Caco-2 (cell line): ENCODE data around the gene BRS3. TPM values are rescaled to one million over a fixed set of nuclear protein-coding genes. Genes with fewer than 3 reads are reported as not detected.

Experiments used
- BruUV-seq: library from RNA; stranded (reverse); fragments of 400-500 nt; replicated peaks from 2 replicates; lab custom pipeline; 2021; lab: Mats Ljungman, UMichigan
- CTCF ChIA-PET: fragments of 300-600 bp; sonication (Branson Sonifier 250); formaldehyde crosslinking; loops from one replicate; lab custom pipeline; 2022; ENCODE audit warnings: antibody characterized with exemption; lab: Charles Lee
- POLR2A ChIA-PET: fragments of 300-600 bp; sonication (Branson Sonifier 250); formaldehyde crosslinking; loops from one replicate; lab custom pipeline; 2022; ENCODE audit warnings: antibody characterized with exemption; lab: Charles Lee
- DNase-seq, 2 experiments: peaks; one replicate each; pipeline versions ENCODE4 v3.0.0 to v3.0.0-alpha.2; 2020 to 2022
- H3K27me3 ChIP-seq: replicated peaks from 2 replicates; pipeline ENCODE4 v1.6.0; 2011; ENCODE audit warnings: low read length; ENCODE audit not compliant: control insufficient read depth, insufficient read depth
- H3K36me3 ChIP-seq: 2 replicates; pipeline ENCODE4 v1.5.1; 2011; ENCODE audit warnings: low read length; ENCODE audit not compliant: control insufficient read depth, insufficient read depth
- H3K4me1 ChIP-seq: fragments of 250-450 bp; sonication (Bioruptor Pico); 2 replicates; pipeline ENCODE4 v1.5.1; 2020; ENCODE audit warnings: mild to moderate bottlenecking
- H3K4me3 ChIP-seq: 2 replicates; pipeline ENCODE4 v1.5.1; 2011; ENCODE audit warnings: low read depth, mild to moderate bottlenecking, control low read depth, low read length
- H3K9me3 ChIP-seq: fragments of 250-450 bp; sonication (Bioruptor Pico); 2 replicates; pipeline ENCODE4 v1.5.1; 2020; ENCODE audit warnings: mild to moderate bottlenecking, moderate library complexity
- H3K27ac Mint-ChIP-seq: one replicate; pipeline ENCODE4 v1.8.0; 2022; ENCODE audit warnings: mixed read lengths; ENCODE audit not compliant: unreplicated experiment
- H3K27me3 Mint-ChIP-seq: one replicate; pipeline ENCODE4 v1.8.0; 2022; ENCODE audit warnings: mixed read lengths; ENCODE audit not compliant: insufficient read depth, unreplicated experiment
- H3K36me3 Mint-ChIP-seq: one replicate; pipeline ENCODE4 v1.8.0; 2022; ENCODE audit warnings: mild to moderate bottlenecking, mixed read lengths; ENCODE audit not compliant: insufficient read depth, unreplicated experiment
- H3K4me1 Mint-ChIP-seq: one replicate; pipeline ENCODE4 v1.8.0; 2022; ENCODE audit warnings: low read depth, mixed read lengths; ENCODE audit not compliant: unreplicated experiment
- H3K4me3 Mint-ChIP-seq: one replicate; pipeline ENCODE4 v1.8.0; 2022; ENCODE audit warnings: mild to moderate bottlenecking, moderate library complexity, mixed read lengths; ENCODE audit not compliant: unreplicated experiment
- H3K9me3 Mint-ChIP-seq: one replicate; pipeline ENCODE4 v1.8.0; 2022; ENCODE audit warnings: mixed read lengths; ENCODE audit not compliant: unreplicated experiment
- intact Hi-C: fragments of 100-400 bp; cut with micrococcal nuclease; formaldehyde crosslinking; loops from one replicate; pipeline ENCODE4 v1.10.0; 2022; ENCODE audit not compliant: unreplicated experiment
- total RNA-seq: library from RNA; stranded (reverse); gene quantifications from 2 replicates; pipeline ENCODE4 v1.2.3, GENCODE V29; 2022
- TF ChIP-seq, protein P1 (sequence below), 2 experiments: fragments of 200-600 bp in 1 of 2; IDR thresholded peaks; 1 replicate in 1 of 2; 2 replicates in 1 of 2; pipeline versions ENCODE4 v1.5.1 to v1.8.0; 2011 to 2022; ENCODE audit warnings: antibody characterized with exemption in 1 of 2, control low read depth in 1 of 2, inconsistent platforms in 1 of 2, low read depth in 1 of 2, low read length in 1 of 2, mild to moderate bottlenecking in 1 of 2, moderate library complexity in 1 of 2; ENCODE audit not compliant: insufficient read depth in 1 of 2, severe bottlenecking in 1 of 2, unreplicated experiment in 1 of 2

BRS3 gene
- total RNA-seq, 1 experiment from 2014 or later: not detected

DNA sequence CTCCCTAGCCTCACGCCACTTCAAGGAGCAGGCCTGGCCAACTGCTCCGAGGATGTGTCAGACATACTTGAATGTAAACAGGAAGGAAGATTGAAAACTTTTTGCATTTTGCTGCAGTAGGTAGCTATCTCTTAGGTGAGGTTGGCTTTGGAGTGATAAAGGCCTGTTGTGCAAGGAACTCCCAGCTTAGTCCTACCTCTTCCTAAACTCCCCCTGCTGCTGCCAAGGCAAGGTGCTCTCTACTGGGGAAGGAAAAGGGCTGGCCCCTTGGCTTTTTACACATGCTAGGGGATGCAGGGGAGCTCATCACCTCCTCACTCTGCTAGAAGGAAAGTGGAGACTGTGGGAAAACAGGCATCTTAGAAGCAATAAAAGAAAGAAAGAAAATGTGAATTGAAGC is 10.7 kb upstream of the BRS3 start:
- Histone ChIP-seq H3K4me3 (no peak overlapping the region), H3K27me3 (no peaks in the 10 kb centered on the region), H3K9me3 (no peaks in the 10 kb centered on the region), H3K36me3 (no peaks in the 10 kb centered on the region), H3K4me1 (no peaks in the 10 kb centered on the region)
- BruUV-seq: no TSS peak
- intact Hi-C loops: no loop called here
- no peak overlapping the region for H3K4me3 Mint-ChIP-seq
- H3K27me3 Mint-ChIP-seq: no peaks in the 10 kb centered on the region
- H3K4me1 Mint-ChIP-seq: no peaks in the 10 kb centered on the region
- ChIA-PET CTCF (interaction anchor here (0.6 to 0.9 kb wide), 3 partner anchors 41 to 79 kb away, joined by 3 to 8 read pairs (median 4); partner anchors contain the start of gene VGLL1), POLR2A (no interaction called here)
- no peaks in the 10 kb centered on the region for H3K9me3 Mint-ChIP-seq
- TF ChIP-seq, protein P1, sequence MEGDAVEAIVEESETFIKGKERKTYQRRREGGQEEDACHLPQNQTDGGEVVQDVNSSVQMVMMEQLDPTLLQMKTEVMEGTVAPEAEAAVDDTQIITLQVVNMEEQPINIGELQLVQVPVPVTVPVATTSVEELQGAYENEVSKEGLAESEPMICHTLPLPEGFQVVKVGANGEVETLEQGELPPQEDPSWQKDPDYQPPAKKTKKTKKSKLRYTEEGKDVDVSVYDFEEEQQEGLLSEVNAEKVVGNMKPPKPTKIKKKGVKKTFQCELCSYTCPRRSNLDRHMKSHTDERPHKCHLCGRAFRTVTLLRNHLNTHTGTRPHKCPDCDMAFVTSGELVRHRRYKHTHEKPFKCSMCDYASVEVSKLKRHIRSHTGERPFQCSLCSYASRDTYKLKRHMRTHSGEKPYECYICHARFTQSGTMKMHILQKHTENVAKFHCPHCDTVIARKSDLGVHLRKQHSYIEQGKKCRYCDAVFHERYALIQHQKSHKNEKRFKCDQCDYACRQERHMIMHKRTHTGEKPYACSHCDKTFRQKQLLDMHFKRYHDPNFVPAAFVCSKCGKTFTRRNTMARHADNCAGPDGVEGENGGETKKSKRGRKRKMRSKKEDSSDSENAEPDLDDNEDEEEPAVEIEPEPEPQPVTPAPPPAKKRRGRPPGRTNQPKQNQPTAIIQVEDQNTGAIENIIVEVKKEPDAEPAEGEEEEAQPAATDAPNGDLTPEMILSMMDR (IDR thresholded peaks at IDR 0.05; ENCODE audit: insufficient read depth in 1 of 2, low read depth in 1 of 2, low read length in 1 of 2, severe bottlenecking in 1 of 2, unreplicated experiment in 1 of 2): peak in 1 of 2 experiments; percentile 27
- peak in 1 of 2 experiments; percentile 10 for DNase-seq
- no peak overlapping the region for H3K27ac Mint-ChIP-seq
- H3K36me3 Mint-ChIP-seq: no peaks in the 10 kb centered on the region

DNA sequence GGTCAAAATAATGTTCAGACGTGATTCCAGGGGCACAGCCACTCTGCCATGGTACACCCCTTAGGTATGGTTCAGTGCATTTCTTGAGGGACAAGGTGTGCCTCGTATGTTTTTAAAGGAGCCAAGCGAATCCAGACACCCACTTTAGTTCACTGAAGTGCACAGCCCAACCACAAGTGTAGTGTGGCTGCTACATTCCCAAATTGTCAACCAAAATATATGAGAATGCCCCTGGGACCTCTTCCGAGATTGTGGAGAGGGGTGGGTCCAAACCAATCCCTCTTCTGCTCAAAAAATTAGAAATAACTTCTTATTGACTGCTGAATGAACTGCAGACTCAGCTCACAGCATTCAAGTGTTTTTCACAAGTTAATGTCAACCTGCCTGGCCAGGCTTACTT is 7.4 kb upstream of the BRS3 start:
- TF ChIP-seq, protein P1 (IDR thresholded peaks at IDR 0.05; ENCODE audit: insufficient read depth in 1 of 2, low read depth in 1 of 2, low read length in 1 of 2, severe bottlenecking in 1 of 2, unreplicated experiment in 1 of 2): no peak
- POLR2A ChIA-PET: no interaction called here
- Histone ChIP-seq H3K36me3 (no peaks in the 10 kb centered on the region), H3K9me3 (no peaks in the 10 kb centered on the region), H3K4me1 (no peaks in the 10 kb centered on the region), H3K27me3 (no peaks in the 10 kb centered on the region), H3K4me3 (no peak overlapping the region)
- no TSS peak for BruUV-seq
- Mint-ChIP-seq H3K27ac (no peak overlapping the region), H3K27me3 (no peaks in the 10 kb centered on the region), H3K4me1 (no peaks in the 10 kb centered on the region), H3K9me3 (no peaks in the 10 kb centered on the region), H3K36me3 (no peaks in the 10 kb centered on the region), H3K4me3 (no peak overlapping the region)
- no peak for DNase-seq
- intact Hi-C loops: no loop called here
- CTCF ChIA-PET: no interaction called here

DNA sequence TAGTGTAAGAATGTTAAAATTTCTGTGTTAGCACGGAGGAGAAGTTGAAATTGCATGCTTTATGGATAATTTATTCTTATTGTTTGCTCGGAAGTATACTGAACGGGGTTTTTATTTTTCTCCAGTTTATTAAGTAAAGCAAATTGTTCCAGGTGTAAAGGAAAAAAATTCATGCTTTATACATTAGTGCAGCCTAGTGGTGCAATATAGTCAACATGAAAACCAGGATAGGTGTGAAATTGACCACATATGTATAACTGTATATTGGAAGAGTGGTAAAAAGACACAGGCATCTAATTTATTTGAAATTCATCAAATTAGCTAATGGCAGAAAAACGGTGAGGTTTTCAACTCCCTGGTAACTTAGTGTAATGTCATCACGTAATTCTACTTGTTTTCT is 959 bp downstream of the BRS3 start:
- POLR2A ChIA-PET: no interaction called here
- Histone ChIP-seq H3K4me3 (no peak overlapping the region), H3K27me3 (no peaks in the 10 kb centered on the region), H3K36me3 (no peaks in the 10 kb centered on the region), H3K4me1 (no peaks in the 10 kb centered on the region), H3K9me3 (no peaks in the 10 kb centered on the region)
- Mint-ChIP-seq H3K9me3 (no peaks in the 10 kb centered on the region), H3K27me3 (peaks cover 6% of the 10 kb centered on the region), H3K36me3 (no peaks in the 10 kb centered on the region), H3K4me1 (no peaks in the 10 kb centered on the region), H3K27ac (no peak overlapping the region), H3K4me3 (no peak overlapping the region)
- TF ChIP-seq, protein P1 (IDR thresholded peaks at IDR 0.05; ENCODE audit: insufficient read depth in 1 of 2, low read depth in 1 of 2, low read length in 1 of 2, severe bottlenecking in 1 of 2, unreplicated experiment in 1 of 2): no peak
- CTCF ChIA-PET: no interaction called here
- BruUV-seq: no TSS peak
- DNase-seq: no peak
- intact Hi-C loops: no loop called here
